Mesodermal cell (in vitro differentiated cells): ENCODE data around the gene MYCBPAP.

ENCODE experiments used
- H3K27ac ChIP-seq: 2 replicates; pipeline ENCODE4 v1.7.0; 2013; ENCODE audit warnings: mild to moderate bottlenecking, low read depth, low read length, moderate library complexity; ENCODE audit not compliant: severe bottlenecking
- H3K36me3 ChIP-seq: 2 replicates; pipeline ENCODE4 v1.7.1; 2013; ENCODE audit warnings: mild to moderate bottlenecking, low read length, moderate library complexity; ENCODE audit not compliant: control insufficient read depth, insufficient read depth
- H3K4me1 ChIP-seq: one replicate; pipeline ENCODE4 v1.7.1; 2013; ENCODE audit warnings: mild to moderate bottlenecking, low read length; ENCODE audit not compliant: insufficient read depth, control insufficient read depth, poor library complexity, severe bottlenecking
- H3K4me3 ChIP-seq: 2 replicates; pipeline ENCODE4 v1.7.0; 2013; ENCODE audit warnings: low read length, control low read depth, mild to moderate bottlenecking; ENCODE audit not compliant: insufficient read depth, poor library complexity, severe bottlenecking; ENCODE audit errors: extremely low read depth
- H3K9me3 ChIP-seq: 2 replicates; pipeline ENCODE4 v1.7.1; 2013; ENCODE audit warnings: mild to moderate bottlenecking, low read length, moderate library complexity; ENCODE audit not compliant: control insufficient read depth
- WGBS, 2 experiments: methylation state at CpG; one replicate each; pipeline ENCODE4 v1.1.5; 2013; ENCODE audit warnings: missing lambda C conversion rate in 2 of 2; ENCODE audit not compliant: insufficient coverage in 2 of 2; 5-methylcytosine and 5-hydroxymethylcytosine counted together

Gene MYCBPAP

DNA sequence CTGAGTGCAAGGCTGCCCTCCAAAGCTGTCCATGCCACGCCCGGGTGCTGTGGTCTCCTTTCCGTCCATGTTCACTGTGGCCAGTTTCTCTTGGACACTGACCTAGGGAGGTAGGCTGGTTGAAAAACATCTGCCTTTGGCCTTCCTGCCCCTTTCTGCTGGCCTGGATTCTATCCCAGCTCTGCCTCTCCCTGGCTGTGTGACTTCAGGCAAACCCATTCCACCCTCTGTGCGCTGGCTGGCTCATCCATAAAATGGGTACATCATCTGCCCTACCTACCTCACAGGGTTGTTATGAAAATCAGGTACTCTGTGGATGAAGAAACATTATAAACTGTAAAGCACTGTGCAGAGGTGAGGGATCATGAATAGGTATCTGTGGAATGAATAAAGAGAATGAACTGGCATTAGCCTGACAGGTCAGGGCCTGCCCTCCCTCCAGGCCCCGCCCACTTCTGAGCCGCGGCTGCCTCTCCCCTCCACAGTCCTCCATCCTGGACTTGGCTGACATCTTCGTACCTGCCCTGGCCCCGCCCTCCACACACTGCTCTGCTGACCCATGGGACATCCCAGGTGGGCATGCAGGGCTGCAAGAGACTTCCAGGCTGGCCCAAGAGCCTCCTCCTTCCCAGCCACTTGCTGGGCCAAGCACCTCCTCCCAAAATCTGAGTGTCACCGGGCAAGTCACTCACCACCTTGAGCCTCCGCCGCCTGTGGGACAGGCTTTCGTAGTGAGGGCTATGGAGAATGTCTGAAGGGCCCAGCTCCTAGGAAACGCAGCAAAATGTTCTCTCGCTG is 31.7 kb downstream of the MYCBPAP start:
- 77 to 79% methylated on average over 11 to 13 of the region's 15 CpGs for WGBS, 2 experiments
- H3K4me3 ChIP-seq = no peak overlapping the region

DNA sequence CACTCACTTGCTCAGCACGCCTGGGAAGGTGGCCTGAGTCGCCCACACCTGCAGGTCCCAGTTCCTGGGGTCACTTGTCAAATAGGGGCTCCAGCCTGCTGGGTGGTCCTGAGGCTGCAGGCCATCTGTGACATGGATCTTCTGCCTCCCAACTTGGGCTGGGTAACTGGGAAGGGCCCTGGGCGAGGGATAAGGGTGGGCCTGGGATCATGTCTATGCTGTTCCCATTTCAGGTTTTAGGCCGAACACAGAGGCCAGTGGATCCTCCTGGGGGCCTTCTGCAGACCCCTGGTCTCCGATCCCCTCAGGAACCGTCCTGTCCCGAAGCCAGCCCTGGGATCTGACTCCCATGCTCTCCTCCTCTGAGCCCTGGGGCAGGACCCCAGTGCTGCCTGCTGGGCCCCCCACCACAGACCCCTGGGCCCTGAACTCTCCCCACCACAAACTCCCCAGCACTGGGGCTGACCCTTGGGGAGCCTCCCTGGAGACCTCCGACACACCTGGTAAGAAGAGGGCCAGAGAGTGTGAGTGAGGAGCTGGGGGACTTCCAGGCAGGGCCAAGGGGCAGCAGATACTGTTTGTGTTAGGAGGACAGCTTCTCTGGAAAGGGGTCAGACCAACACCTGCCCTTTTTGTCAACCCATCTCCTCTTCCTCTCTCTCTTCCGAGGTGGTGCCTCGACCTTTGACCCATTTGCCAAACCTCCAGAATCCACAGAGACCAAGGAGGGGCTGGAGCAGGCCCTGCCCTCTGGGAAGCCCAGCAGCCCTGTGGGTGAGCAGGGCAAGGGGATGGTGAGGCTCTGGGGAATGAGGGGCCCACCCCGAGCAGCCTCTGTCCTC is 32.5 kb downstream of the MYCBPAP start:
- Histone ChIP-seq H3K9me3 (no peaks in the 10 kb centered on the region), H3K27ac (no peak overlapping the region), H3K4me3 (no peak overlapping the region), H3K4me1 (peaks cover 7% of the 10 kb centered on the region), H3K36me3 (no peaks in the 10 kb centered on the region)
- 92 to 97% methylated on average over 5 to 8 of the region's 11 CpGs for WGBS, 2 experiments

More for the DNA sequence above, 31.7 kb downstream of the MYCBPAP start:
- H3K4me1 ChIP-seq = peaks cover 7% of the 10 kb centered on the region
- H3K9me3 ChIP-seq = no peaks in the 10 kb centered on the region
- no peak overlapping the region for H3K27ac ChIP-seq
- no peaks in the 10 kb centered on the region for H3K36me3 ChIP-seq

DNA sequence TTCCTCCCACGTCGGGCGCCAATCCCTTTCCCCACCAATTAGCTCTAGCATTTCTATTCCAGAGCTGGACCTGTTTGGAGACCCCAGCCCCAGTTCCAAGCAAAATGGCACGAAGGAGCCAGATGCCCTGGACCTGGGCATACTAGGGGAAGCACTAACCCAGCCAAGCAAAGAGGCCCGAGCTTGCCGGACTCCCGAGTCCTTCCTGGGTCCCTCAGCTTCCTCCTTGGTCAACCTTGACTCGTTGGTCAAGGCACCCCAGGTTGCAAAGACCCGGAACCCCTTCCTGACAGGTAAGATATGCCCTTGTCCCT is 33.1 kb downstream of the MYCBPAP start:
- H3K36me3 ChIP-seq = no peaks in the 10 kb centered on the region
- peaks cover 7% of the 10 kb centered on the region for H3K4me1 ChIP-seq
- no peak overlapping the region for H3K27ac ChIP-seq
- WGBS, 2 experiments = 79 to 81% methylated on average over 5 to 8 of the region's 9 CpGs
- peak overlapping the region; percentile 45 for H3K4me3 ChIP-seq
- no peaks in the 10 kb centered on the region for H3K9me3 ChIP-seq

DNA sequence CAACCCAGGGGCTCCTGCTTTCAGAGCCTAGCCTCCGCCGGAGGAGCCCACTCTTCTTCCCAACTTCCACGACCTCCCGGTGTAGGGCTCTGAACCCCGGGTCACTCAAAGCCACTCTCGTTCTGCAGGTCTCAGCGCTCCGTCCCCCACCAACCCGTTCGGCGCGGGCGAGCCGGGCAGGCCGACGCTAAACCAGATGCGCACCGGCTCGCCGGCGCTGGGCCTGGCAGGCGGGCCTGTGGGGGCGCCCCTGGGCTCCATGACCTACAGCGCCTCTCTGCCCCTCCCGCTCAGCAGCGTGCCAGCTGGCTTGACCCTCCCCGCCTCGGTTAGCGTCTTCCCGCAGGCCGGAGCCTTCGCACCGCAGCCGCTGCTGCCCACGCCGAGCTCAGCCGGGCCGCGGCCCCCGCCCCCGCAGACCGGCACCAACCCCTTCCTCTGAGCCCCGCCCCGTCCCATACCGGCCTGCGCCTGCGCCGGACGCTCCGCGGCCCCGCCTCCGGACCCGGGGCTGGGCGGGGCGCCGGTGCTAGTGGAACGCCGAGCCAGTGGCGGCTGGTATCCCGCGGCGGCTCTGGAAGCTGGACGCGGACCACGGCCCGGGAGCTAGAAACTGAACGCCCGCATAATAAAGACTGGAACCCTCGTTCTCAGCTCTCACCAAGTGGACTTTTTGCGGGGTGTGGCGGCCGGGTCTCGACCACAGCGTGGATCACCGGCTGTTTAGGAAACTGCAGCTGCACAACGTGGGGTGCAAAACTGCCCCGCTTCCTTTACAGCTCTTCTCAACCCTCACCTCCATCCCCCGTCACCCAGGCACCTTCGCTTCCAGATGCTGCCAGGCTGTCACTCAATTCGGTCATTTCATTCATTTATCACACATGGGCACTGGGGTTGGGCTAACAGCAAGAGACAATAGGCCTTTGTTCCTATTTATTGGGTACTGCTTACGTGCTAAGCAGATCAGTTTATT is 33.8 kb downstream of the MYCBPAP start:
- no peaks in the 10 kb centered on the region for H3K9me3 ChIP-seq
- H3K4me1 ChIP-seq = peaks cover 7% of the 10 kb centered on the region
- no peaks in the 10 kb centered on the region for H3K36me3 ChIP-seq
- peak overlapping the region; percentile 12 for H3K27ac ChIP-seq
- peak overlapping the region; percentile 45 for H3K4me3 ChIP-seq
- 5% methylated on average over 68 to 70 of the region's 82 CpGs for WGBS, 2 experiments

DNA sequence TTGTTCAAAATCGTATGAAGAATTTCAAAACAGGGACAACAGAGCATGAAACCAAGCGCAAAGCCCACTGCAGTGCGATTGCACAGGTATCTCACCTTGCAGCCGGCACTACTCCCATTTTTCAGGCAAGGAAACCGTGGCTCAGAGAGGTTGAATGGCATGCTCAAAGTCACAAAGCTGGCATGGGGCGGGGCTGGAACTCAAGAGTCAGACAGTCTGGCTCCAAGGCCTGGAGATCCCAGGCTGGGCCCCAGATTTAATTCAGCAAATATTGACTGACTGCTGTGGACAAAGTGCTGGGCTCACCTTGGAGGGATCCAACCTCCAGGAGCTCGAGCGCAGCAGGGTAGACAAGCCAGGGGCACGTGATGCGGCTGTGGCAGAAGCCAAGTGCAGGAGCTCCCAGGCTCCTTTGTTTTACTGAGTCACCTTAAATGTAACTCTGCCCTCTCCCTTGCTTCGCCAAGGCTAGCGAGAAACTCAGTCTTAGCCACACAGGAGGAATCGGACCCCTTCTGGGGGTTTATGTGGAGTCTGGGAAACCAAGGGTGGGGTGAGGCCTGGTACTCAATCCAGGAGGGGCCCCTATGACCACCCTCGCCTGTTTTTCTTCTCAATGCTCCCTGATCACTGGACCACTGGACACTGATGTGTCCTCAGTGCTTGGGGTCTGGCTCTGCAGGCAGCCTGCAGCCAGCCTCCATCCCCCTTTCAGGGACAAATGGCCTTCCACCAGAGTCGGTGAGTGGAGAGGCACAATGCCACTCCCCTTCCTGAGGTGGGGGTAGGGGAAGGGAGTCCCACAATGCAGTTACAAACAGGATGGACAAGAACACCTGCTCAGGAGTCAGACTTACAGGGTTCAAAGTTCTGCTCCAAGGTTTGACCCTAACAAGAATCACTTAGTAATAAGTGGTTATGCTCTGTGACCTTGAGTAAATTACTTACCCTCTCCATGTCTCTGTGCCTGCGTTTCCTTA is 34.8 kb downstream of the MYCBPAP start:
- Histone ChIP-seq H3K4me3 (peak overlapping the region; percentile 45), H3K4me1 (peaks cover 12% of the 10 kb centered on the region), H3K36me3 (no peaks in the 10 kb centered on the region), H3K9me3 (no peaks in the 10 kb centered on the region), H3K27ac (peak overlapping the region; percentile 12)
- WGBS, 2 experiments = 83 to 88% methylated on average over 11 to 14 of the region's 16 CpGs

DNA sequence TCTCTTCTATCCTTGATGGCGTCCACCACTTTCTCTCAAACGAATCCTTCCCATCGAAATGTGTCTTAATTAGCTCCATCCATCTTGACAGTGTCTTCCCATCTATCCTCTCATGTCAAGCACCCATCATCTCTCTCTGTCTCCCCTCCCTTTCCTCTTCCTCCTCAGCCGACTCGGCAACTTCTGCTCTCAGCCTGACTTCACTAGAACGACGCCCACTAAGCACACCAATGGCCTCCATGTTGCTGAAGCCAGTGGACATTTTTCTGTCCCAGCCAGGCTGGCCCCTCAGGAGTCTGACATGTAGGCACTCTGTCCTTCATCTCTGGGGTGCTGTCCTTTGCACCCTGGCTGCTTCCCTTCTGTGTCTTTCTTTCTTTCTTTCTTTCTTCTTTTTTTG is 36.3 kb downstream of the MYCBPAP start:
- Histone ChIP-seq H3K9me3 (no peaks in the 10 kb centered on the region), H3K27ac (no peak overlapping the region), H3K4me1 (peaks cover 12% of the 10 kb centered on the region), H3K36me3 (no peaks in the 10 kb centered on the region), H3K4me3 (no peak overlapping the region)
- 86 to 94% methylated on average over 7 of the region's 7 CpGs for WGBS, 2 experiments

DNA sequence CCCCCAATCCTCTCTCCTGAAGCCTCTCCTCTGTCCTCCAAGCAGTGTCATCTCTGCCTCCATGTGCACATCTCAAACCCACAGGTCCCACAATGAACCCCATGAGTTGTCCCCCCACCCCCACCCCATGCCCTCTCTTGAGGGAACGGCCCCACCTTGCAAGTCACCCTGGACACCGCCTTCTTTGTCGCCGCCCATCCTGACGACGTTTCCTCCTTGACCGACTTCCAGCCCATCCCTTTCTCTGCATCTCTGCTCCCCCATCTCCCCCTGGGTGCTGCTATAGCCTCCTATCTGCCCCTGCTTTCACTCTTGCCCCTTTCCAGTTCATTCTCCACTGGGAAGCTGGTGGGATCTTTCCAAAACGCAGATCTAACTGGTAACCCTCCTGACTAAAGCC is 37.1 kb downstream of the MYCBPAP start:
- H3K27ac ChIP-seq = no peak overlapping the region

DNA sequence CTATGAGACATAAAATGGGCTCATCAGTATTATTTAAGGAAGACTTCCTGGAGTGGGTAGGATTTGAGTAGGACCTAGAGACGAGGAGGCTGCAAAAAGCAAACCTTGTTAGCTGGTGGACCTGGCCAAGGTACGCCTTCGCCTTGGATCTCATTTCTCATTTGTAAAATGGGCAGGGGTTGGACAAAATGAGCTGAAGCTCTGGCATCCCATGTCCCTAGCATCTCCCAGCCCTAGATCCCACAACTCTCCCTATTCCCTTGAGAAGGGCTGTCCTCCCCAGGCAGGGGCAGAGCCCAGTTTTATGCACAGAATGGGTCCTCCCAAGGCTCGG is 38.4 kb downstream of the MYCBPAP start:
- H3K4me3 ChIP-seq = peak overlapping the region; percentile 57
- H3K27ac ChIP-seq = no peak overlapping the region
- peaks cover 12% of the 10 kb centered on the region for H3K4me1 ChIP-seq
- H3K36me3 ChIP-seq = no peaks in the 10 kb centered on the region
- no peaks in the 10 kb centered on the region for H3K9me3 ChIP-seq
- WGBS, 2 experiments = 29 to 66% methylated on average over 2 to 4 of the region's 4 CpGs

More for the DNA sequence above, 37.1 kb downstream of the MYCBPAP start:
- no peak overlapping the region for H3K4me3 ChIP-seq
- 69 to 71% methylated on average over 7 to 8 of the region's 8 CpGs for WGBS, 2 experiments
- H3K36me3 ChIP-seq = no peaks in the 10 kb centered on the region
- peaks cover 12% of the 10 kb centered on the region for H3K4me1 ChIP-seq
- H3K9me3 ChIP-seq = no peaks in the 10 kb centered on the region

DNA sequence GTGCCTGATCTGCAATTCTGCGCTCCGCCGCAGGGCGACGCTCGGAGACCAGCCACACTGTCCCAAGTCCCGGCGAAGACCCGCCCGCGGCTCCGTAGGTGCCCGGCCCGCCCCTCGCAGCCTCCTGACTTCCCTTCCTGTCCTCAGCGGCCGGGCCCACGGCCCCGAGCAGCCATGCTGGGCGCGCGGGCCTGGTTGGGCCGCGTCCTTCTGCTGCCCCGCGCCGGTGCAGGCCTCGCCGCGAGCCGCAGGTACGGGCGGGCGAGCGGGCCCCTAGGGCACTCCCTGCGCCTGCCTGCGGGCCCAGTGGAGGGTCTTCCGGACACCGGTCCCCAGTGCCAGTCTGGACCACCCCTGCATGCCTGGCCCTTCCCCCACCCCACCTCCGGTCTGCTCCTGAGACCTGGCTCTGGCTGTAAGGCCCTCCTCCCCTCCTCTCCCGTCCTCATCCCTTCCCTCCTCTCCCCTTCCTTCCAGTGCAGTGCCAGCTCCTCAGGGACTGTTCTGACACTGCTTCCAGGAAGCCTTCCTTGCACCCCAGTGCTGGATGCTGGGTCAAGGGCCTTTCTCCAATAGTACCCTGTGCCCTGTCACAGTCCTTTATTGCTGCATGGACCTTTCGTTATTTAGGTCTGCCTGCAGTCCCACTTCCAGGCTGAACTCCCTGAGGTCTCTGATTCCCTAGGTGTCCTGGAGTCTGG is 38.9 kb downstream of the MYCBPAP start, which contains the start of gene SPATA20:
TSS of gene SPATA20 (plus strand) at position 140 of the 701 bp plus-strand sequence. CDS start at position 175, 35 bp downstream.
- Histone ChIP-seq H3K4me3 (peak within 1 kb of the TSS; percentile 57), H3K36me3 (no peaks in the 10 kb centered on the region), H3K27ac (no peak within 1 kb of the TSS), H3K9me3 (no peaks in the 10 kb centered on the region), H3K4me1 (peaks cover 12% of the 10 kb centered on the region)
- WGBS, 2 experiments = 3 to 4% methylated on average over 31 to 42 of the region's 42 CpGs
